ENCODE results near the gene TBX4.

The TBX4 gene

DNA sequence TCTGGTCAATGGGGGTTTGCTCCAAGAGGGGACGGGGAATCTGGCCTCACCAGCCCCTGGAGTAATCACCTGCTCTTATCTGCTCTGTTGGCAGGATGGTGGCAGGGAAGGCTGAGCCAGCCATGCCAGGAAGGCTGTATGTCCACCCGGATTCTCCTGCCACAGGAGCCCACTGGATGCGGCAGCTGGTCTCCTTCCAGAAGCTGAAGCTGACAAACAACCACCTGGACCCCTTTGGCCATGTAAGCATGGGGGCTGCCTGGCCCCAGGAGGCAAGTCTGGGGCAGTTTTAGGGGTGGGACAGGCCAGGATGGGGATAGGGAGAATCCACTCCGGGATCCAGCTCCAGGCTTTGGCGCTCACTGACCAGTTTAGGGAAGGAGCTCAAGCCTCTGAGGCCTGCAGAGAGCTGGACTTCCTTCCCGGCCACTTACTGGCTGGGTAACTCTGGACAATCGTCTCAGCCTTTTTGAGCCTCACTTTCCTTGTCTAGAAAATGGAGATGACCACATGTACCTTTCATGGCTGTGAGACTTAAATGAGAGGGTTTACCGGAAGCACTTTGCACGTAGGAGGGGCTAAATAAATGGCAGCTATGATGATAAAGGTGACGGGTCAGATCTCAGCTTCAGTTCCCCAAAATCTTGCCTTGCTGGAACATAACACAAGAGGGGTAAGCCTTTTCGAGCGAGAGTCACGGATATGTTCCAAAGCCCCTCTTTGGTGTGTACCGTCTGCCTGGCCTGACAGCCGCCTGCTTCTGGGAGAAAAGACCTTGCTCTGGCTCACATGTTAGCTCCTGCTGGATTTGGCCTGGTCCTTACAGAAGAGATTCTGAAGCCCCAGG is 15.4 kb downstream of the TBX4 start:
- no peak for DNase-seq

DNA sequence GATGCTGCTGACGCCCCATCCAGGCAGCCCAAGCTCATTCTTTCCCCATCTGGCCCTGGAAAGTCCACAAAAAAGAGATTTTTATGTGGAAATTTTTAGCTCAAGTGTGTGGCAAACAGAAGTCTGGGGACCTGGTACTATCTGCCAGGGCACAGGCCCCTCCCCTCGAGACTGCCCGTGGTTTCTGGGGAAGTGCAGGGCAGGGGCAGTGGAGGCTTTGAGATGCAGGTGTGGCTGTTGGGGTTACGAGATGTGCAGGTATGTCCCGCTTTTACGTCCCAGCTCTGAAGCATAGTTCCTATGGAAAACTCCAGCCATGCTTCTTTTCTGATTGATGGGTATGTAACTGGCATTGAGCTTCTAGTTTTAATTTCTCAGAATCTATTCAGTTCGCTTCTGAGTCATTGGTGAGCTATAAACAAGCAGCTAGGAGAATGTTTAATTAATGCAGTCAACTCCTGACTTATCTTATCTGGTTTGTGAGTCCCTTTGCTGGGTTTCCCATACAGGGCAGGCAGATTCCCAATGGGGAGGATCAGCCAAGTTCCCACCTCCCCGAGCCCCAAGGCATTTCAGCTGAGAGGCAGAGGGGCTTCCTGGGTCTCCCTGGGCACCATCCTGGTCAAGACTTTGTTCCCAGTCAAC is 16.2 kb downstream of the TBX4 start:
- no peak for DNase-seq

DNA sequence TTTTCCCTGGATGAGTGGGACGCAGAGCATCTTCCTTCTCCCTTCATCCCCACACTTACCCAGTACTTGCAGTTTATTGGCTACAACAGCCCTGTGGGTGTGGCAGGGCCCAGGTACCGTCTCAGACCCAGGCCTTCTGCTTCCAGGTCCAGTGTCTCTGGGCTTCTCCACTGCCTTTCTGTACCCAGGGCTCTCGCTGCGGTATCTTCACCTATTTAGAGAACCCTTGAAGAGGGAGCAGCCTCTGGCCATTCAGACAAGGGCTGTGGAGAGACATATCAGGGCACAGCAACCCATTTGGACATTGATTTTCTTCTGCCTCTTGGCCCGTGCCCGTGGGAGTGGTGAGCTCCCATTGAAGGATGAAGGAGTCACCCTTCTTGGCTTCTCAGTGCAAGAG is 17.3 kb downstream of the TBX4 start:
- DNase-seq = no peak

DNA sequence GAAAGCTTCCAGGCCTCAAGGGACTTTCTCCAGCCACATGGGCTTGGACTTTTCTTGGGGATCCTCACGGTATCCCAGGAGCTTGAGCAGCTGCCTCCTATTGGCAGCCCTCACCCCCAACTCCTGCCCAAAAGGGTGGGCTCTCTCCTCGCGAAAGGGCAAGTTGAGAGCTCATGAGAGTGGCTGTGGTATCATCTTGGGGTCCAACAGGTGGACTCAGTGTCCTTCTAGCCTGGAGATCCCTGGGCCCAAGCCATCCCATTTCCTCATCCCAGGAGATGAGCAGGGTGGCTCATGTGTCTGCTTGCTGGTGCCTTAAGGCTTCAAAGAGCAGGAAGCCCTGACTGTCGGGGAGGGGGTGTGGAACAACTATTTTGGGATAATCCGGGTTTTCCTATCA is 17.7 kb downstream of the TBX4 start:
- no peak for DNase-seq

DNA sequence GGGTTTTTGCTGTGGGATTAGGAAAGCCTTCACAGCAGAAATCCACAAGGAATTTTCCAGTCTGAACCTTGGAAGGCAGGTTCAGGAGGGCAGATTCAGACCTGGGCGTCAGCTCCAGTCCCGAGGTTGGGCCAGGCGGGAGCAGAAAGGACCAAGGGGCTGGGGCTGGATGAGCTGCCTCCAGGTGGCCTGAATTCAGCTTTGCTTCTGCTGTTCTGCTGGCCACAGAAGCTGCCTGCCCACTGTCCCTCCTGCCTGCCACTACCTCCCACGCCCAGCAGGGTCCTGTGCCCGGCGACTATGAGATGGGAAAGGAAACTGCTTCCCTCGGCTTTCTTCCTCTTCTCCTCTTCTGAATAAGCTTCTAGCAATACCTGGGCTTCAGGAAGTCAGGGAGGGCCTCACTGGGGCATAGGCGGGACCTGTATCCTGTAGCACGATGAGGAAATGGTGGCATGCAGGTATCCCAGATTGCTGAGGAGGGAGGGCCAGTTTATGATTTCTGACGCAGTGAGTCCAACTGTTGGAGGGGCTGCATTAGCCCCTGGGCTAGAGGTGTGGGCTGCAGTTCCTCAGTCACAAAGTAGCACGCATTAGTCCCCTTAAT is 18.4 kb downstream of the TBX4 start:
- DNase-seq = no peak

DNA sequence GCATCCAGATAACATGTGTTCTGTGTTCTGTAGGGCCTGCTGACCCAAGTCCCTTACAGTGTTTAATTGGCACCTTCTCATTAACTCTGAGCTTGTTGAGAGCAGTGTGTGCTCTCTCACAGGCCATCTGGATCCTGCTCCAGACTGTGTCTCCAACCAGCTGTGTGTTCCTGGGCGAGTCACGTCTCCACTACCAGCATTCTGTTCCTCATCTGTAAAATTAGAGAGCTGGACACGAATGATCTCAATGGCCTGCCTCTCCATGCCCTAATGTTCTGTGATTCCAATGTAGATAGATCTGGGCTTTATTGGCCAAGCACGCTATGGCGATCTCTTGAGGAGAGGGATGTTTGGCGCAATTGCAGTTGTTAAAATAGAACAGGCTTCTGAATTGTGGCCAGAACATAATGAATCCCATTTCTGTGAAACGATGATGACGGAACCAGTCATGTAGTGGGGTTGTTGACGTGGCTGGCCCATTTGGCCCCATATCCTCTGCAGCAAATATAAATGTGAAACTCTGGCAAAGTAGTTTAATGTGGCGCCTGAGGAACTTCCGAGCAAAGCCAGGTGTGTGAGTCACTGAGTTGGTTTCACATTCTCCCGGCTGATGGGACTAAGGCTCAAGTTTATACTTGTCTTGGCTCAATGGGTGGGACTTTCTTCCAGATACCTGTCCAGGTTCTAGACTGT is 22.2 kb downstream of the TBX4 start:
- DNase-seq = peak; percentile 16

DNA sequence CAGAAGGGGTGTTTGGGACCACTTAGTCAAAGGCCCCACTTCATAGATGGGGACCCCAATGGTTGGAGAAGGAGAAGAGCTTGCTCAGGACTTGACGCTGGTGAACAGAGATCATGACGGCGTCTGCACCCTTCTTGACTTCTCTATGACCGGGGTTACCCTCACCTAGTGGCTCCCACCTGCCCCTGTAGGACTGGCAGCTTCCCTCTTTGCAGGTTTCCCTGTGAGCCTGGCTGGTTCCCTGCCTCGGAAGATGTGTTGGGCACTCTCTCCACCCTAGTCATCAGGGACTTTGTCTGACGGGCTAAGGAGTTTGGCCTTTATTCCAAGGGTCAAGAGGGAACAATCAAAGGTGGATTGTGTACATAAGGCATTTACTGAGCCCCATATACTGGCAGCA is 22.7 kb downstream of the TBX4 start:
- DNase-seq = no peak

DNA sequence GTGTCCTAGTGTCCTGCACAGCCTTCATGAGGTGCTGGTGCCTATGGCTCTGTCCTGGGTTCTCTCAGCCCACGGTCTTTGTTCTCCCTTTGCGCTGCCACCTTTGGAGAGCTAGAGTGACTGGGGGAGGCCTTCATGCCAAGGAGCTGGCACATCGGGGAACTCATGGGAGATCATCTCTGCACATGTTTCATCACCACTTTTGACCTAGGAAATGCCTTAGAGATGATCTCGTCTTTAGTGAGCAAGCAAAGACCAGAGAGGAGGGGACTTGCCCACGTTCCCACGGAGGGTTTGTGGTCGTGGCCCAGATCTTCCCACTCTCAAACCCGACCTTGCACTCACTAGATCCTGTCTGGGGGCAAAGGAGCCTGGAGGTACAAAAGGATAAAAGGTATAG is 23.5 kb downstream of the TBX4 start:
- DNase-seq = no peak

DNA sequence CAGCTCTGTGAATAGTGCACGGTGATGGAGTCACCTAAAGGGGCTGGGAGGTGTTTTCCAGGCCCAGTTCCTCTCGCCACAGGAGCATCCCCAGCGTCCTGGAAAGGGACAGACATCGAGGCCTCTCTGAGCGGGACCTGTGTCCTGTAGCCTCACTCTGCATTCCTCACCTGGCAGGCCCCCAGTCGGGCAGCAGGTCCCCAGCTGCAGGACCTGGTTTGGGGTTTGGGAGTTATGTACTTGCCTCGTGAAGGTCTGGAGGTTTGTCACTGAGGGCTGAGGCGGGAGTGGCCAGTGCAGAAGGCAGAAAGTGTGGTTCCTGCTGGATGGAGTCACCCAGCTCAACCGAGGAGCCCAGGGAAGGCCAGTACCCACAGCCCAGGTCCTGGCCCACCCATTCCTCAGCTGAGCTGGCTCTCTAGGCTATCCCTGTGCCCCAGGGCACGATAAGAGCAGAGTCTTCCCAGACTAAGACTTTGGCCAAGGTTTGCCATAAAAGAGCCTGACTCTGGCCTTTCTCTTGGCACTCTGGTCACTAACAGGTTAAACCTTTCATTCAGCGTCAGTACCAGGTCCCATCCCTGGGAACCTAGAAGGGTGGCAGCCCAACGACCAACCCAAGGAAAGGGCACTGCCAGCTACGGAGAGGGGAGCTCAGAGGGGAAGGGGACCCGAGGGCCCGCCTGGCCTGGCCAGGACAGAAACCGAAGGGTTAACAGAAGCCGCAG is 24.4 kb downstream of the TBX4 start:
- DNase-seq = no peak

DNA sequence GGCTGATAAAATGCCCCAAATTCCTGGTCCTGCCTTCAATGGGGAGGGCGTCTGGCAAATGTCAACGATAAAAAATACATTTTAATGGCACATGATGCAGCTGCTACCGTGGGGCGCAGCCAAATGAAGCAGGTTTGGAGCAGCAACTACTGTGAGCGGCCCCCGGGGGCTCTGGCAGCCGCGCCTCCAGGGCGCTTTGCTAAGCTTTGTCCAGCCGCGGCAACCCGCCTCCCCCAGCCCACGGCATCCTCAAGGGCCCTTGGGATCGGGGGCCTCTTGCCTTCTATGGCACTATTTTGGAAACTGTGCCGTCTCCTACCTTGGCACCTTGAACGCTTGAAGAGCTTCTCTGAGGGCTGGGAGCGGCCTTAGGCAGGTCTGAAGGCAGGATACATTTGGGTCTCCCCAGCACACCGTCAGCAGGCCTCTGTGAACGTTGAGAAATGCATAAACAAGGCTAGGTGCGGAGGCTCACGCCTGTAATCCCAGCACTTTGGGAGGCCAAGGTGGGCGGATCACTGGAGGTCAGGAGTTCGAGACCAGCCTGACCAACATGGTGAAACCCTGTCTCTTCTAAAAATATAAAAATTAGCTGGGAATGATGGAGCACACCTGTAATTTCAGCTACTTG is 25.1 kb downstream of the TBX4 start:
- no peak for DNase-seq

DNA sequence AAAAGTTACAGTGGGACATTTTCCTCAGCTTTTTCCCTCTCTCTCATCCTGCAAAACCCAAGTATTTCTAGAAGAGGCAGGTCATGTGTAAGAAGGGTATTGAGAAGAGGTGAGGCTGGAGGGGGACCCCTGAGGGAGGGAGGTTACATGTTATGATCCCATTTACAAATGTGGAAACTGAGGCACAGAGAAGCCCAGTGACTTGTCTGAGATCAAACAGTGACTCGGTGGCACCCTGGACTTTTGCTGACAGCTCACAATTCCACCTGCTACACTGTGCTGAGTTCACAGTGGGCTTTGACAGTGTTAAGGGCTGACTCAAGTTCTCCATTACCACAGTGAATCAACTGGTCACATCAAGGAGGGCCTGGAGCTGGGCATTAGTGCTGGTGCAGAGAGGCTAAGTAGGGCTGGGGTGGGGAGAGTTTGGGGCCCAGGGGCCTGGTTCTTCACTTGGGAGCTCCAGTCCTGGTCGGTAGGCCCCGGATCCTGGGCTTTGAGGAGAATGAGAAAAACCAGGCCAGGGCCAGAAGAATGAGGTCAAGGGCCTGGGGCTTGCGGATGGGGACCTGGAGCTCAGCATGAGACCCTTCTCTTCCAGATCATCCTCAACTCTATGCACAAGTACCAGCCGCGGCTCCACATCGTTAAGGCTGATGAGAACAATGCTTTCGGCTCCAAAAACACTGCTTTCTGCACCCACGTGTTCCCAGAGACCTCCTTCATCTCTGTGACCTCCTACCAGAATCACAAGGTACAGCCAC is 26.0 kb downstream of the TBX4 start:
- no peak for DNase-seq

DNA sequence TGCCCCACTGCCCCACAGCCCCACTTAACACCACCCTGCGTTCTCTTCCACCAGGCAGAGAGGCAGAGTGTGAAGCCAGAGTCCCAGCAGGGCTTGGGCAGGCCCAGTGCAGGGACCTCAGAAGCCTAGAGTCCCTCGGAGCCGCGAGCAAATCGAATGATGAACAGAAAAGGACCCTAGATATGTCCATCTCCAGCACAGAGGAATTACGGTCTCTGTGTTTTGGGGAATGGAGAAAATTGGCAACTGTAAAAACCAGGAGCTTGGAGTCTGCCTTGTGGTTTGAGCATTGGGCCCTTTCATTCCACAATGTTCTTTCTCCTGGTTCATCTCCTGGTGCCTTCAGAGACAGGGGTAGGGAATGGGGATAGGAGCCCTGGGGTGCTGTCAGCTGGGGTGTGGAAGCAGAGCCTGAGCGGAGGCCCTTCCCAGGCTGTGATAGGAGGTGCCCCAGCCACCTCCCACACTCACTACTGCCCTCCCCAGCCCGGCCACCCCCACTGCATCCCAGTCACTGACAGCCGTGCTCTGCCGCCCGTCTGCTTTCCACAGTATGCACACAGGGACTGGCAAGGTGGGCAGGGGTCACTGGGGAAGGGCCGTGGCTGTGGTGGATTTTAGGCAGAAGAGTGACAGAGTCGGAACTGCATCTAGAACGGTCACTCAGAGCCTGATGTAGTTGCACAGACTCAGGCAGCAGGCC is 26.7 kb downstream of the TBX4 start:
- DNase-seq = no peak

DNA sequence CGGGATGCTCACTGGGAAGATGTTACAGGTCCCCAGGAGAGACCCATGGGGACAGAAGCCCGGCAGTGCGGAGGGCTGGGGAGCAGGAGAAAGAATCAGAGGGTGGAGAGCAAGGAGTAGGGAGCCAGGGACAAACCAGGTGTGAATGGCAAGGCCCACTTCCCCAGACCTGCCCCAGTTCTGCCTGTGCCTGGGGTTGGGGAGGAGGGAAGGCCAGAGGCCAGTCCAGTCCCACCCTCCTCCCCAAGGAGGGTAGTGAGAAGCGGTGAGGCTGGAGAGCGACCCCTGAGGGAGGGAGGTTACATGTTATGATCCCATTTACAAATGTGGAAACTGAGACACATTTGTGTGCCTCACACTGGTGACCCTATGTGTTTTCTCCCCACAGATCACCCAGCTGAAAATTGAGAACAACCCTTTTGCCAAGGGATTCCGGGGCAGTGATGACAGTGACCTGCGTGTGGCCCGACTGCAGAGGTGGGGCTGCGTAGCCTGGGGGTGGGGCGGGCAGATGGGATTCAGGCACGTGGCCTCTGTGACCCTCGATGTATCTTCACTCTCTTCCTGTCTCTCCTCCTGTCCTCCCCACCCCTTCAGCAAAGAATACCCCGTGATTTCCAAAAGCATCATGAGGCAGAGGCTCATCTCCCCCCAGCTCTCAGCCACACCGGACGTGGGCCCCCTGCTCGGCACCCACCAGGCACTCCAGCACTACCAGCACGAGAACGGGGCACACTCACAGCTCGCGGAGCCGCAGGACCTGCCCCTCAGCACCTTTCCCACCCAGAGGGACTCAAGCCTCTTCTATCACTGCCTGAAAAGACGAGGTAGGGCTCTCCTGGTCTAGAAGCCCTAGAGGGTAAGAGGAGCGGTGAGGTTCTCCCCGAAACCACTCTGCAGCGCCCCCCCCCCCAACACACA is 27.5 kb downstream of the TBX4 start:
- DNase-seq = no peak

DNA sequence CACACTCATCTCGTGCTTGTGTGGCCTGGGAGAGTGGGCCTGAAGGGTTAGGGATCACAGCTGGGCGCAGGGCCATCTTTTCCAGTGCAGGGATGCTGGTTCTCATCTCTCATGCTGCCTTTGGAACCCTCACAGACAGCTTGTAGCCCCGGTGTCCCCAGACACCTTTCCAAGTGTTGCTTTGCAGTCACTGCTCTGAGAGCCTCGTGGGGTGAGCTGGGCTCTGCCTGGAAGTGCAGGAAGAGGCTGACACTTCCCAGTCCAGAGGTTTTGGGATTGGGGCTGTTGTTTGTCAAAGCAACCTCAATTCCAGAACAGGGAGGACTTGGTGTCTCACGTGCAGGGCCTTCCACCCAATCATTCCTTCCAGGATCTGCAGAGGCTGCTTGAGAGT is 28.2 kb downstream of the TBX4 start:
- no peak for DNase-seq

DNA sequence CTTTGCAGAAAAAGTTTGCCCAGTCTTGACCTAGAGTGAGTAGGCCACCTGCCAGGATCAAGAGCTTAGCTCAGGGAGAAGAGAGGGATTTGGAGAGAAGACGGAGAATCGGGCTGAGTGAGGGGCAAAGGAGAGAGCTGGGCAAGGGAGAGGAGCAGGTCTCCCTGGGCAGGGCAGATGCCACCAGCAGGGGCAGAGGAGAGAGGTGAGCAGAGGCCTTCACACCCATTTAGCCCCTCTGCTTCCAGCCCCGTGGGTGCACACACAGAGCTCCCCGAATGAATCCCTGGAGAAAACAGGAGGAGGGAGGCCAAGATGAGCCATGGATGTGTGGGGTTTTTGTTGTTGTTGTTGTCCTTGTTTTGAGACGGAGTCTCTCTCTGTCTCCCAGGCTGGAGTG is 29.2 kb downstream of the TBX4 start:
- no peak for DNase-seq

DNA sequence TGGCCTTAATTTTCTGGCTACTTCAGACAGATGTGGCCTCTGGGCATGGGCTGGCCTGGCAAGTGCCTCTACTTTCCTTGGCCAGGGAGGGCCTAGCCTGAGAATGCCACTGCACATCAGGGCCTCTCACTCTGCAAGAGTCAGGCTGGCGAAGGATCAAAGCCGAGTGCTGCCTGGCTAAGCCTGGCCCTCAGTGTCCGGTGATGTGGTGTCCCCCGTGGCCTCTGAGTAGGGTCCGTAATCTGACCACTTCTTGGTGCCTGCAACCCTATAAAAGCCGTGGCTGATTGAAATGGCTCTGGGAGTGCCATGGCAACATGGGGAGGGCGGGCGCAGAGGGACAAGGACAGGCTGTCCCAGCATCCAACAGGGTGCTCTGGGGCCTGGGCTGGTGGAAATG is 30.2 kb downstream of the TBX4 start:
- DNase-seq = no peak

DNA sequence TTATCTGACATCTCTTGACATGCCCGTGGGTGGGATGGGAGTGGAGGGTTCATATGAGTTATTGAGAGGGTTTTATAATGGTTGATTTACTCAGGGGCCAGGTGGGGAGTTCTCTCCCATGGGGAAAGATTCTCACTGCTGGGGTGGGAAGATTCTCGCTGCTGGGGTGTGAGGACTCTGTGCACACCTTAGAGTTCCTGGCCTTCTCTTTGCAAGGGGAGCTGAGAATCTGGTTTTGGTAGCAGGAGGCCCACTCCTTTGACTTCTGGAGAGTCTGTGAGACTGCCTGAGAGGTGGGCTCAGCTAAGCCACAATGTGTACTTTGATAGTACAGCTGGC is 31.5 kb downstream of the TBX4 start:
- no peak for DNase-seq

DNA sequence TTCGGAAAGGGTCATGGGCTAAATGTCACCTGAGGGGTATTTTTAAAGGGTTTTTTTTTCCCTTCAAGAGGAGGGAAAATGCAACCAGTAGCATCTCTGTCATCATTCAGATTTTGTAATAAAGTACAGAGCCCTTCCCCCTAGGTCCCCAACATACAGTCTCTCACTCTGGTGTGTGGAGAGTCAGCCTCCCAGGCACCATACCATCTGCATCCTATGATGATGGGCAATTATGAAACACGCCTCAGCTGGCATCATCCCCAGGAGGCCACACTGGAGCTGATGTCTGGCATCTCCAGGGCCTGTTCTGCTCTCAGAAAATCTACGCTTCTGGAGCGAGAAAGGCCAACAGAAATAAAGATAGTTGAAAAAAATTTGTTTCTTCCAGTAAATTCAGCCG is 32.0 kb downstream of the TBX4 start:
- no peak for DNase-seq

DNA sequence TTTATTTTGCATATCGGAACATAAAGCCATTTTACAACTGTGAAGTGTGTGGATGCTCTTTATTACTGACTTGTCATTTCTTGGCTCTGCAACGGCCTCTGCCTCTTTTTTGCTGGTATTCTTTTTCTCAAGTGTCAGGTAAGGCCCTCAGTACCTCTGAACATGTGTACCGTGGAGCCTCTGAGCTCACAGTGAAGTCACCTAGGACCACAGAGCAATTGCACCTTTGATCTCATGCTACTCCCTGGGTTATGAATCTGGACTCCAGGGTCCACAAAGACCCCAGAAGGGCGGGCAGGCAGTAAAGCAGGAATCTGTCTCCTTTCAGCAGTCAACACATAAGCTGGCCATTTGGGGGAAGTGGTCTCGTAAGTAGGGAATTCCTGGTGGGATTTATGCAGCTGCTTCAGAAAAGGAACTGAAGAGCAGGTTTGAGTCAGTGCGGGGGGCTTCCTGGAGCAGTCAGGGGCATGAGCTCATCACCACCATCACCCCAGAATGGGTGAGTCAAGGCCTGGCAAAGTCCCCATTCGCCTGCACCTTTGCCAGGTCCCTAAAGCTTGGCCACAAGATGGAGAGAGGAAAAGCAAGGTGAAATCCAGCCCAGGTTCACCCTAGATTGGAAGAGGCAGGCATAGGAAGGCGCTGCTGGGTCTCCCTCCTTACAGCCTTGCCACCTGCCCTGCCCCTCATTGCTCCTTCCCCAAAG is 33.0 kb downstream of the TBX4 start:
- DNase-seq = no peak

All from NCI-H524 treated with DMSO at 0.1 percent for 48 hours (cell line).